Measurements from ENCODE around the gene PLCH1. TPM values are rescaled to one million over a fixed set of nuclear protein-coding genes. Genes with fewer than 3 reads are reported as not detected.

PLCH1 gene
- total RNA-seq, 1 experiment from 2014 or later = 0.12 TPM

DNA sequence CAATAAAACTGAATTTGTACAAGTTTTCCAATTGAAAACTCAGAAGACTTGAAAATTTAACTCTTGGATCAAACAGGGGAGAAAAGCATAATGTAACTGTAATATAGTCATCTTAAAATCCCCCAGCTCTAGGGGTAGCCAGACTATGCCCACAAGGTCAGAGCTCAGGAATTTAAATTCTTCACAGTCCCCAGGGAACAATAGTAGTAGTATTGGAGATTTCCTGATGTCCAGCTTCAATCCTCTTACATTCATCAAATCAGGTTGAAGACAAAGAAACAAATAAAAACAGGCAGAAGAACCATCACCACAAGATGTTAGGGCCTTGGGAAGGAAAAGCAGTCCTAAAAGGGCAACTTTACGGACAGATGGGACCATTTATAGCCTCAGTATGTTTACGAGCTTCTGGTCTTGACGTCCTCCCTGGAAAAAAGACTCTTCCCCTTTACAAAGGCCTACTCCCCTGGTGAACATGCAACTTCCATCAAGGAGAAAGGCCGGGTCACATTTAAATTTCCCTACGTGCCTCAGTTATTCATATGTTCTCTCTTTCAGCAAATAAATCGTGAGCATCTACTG lies 96.8 kb downstream of the PLCH1 start:
- H3K36me3 Mint-ChIP-seq (ENCODE audit: insufficient read depth, unreplicated experiment) = no peaks in the 10 kb centered on the region
- no peak for TF ChIP-seq CTCF (IDR thresholded peaks at IDR 0.05; ENCODE audit: unreplicated experiment)
- no peaks in the 10 kb centered on the region for H3K9me3 Mint-ChIP-seq (ENCODE audit: unreplicated experiment)
- intact Hi-C loops (cut with micrococcal nuclease) = no loop called here
- CTCF ChIA-PET = interaction anchor here (0.7 kb wide), 1 partner anchor 855 kb away, joined by 3 read pairs; no protein-coding TSS in a partner anchor
- no TSS peak for BruUV-seq (replicated peaks)
- no peak overlapping the region for H3K27ac Mint-ChIP-seq (ENCODE audit: low read depth, unreplicated experiment)
- H3K4me1 Mint-ChIP-seq (ENCODE audit: insufficient read depth, unreplicated experiment) = no peaks in the 10 kb centered on the region
- no peak overlapping the region for H3K4me3 Mint-ChIP-seq (ENCODE audit: unreplicated experiment)
- POLR2A ChIA-PET = no interaction called here
- no peak for DNase-seq (ENCODE audit: unreplicated experiment)
- no peaks in the 10 kb centered on the region for H3K27me3 Mint-ChIP-seq (ENCODE audit: insufficient read depth, unreplicated experiment)

DNA sequence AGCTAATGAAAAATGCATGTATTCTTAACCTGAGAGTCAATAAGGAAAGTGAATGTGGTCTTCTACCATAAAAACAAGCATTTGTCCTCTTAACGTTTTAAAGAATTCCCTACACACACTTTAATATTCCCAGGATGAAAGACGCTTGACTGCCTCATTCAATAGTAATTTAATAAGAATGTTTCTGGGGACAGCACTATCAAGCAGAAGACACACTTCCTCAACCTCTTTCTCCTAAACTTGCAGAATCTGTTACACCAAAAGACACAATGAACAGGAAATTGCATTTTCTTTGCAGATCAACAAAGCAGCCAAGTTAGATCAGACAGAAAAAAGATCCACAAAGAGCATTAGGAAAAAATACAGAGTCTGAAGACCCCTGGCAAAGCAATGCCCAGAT lies 97.7 kb downstream of the PLCH1 start:
- Mint-ChIP-seq H3K36me3 (ENCODE audit: insufficient read depth, unreplicated experiment) (no peaks in the 10 kb centered on the region), H3K27me3 (ENCODE audit: insufficient read depth, unreplicated experiment) (no peaks in the 10 kb centered on the region), H3K27ac (ENCODE audit: low read depth, unreplicated experiment) (no peak overlapping the region), H3K4me1 (ENCODE audit: insufficient read depth, unreplicated experiment) (no peaks in the 10 kb centered on the region), H3K4me3 (ENCODE audit: unreplicated experiment) (no peak overlapping the region), H3K9me3 (ENCODE audit: unreplicated experiment) (no peaks in the 10 kb centered on the region)
- intact Hi-C loops (cut with micrococcal nuclease) = no loop called here
- no TSS peak for BruUV-seq (replicated peaks)
- ChIA-PET CTCF (no interaction called here), POLR2A (no interaction called here)
- no peak for DNase-seq (ENCODE audit: unreplicated experiment)
- no peak for TF ChIP-seq CTCF (IDR thresholded peaks at IDR 0.05; ENCODE audit: unreplicated experiment)

- BruUV-seq (replicated peaks) = no TSS peak
- ChIA-PET CTCF (no interaction called here), POLR2A (no interaction called here)
- no peak overlapping the region for H3K4me3 Mint-ChIP-seq (ENCODE audit: unreplicated experiment)
- no peaks in the 10 kb centered on the region for H3K9me3 Mint-ChIP-seq (ENCODE audit: unreplicated experiment)
- TF ChIP-seq CTCF (IDR thresholded peaks at IDR 0.05; ENCODE audit: unreplicated experiment) = no peak
- no peaks in the 10 kb centered on the region for H3K27me3 Mint-ChIP-seq (ENCODE audit: insufficient read depth, unreplicated experiment)
- intact Hi-C loops (cut with micrococcal nuclease) = no loop called here
- no peaks in the 10 kb centered on the region for H3K4me1 Mint-ChIP-seq (ENCODE audit: insufficient read depth, unreplicated experiment)
- H3K36me3 Mint-ChIP-seq (ENCODE audit: insufficient read depth, unreplicated experiment) = no peaks in the 10 kb centered on the region
- H3K27ac Mint-ChIP-seq (ENCODE audit: low read depth, unreplicated experiment) = no peak overlapping the region
- DNase-seq (ENCODE audit: unreplicated experiment) = no peak
Measured at GRCh38 chr3:155646669-155647068, 98.2 kb downstream of the PLCH1 start.

DNA sequence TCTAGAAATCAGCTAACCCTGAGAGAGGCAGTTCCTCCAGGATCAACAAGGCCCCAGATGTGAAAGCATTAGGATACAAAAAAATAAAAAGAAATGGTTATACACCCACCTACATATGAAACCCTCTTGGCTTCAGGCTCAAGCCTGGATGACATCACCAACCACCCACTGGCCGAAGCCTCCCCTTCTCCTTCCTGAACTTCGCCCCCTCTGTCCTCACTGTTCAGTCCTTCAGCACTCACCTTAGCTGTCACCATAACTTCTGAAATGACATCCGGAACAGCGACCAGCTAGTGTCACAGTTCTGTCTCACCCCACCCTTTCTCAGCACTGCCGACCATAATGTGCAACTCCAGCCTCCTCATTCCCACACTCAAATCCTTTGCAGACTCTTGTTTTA lies 98.7 kb downstream of the PLCH1 start:
- intact Hi-C loops (cut with micrococcal nuclease) = no loop called here
- Mint-ChIP-seq H3K4me1 (ENCODE audit: insufficient read depth, unreplicated experiment) (no peaks in the 10 kb centered on the region), H3K4me3 (ENCODE audit: unreplicated experiment) (no peak overlapping the region), H3K27ac (ENCODE audit: low read depth, unreplicated experiment) (no peak overlapping the region), H3K9me3 (ENCODE audit: unreplicated experiment) (no peaks in the 10 kb centered on the region), H3K36me3 (ENCODE audit: insufficient read depth, unreplicated experiment) (no peaks in the 10 kb centered on the region), H3K27me3 (ENCODE audit: insufficient read depth, unreplicated experiment) (no peaks in the 10 kb centered on the region)
- BruUV-seq (replicated peaks) = no TSS peak
- CTCF ChIA-PET = no interaction called here
- TF ChIP-seq CTCF (IDR thresholded peaks at IDR 0.05; ENCODE audit: unreplicated experiment) = no peak
- POLR2A ChIA-PET = no interaction called here
- DNase-seq (ENCODE audit: unreplicated experiment) = no peak
